ENCODE results near the gene TNFRSF25.
A peak's percentile ranks its signal among the peaks of the same experiment; 100 is the strongest.

DNA sequence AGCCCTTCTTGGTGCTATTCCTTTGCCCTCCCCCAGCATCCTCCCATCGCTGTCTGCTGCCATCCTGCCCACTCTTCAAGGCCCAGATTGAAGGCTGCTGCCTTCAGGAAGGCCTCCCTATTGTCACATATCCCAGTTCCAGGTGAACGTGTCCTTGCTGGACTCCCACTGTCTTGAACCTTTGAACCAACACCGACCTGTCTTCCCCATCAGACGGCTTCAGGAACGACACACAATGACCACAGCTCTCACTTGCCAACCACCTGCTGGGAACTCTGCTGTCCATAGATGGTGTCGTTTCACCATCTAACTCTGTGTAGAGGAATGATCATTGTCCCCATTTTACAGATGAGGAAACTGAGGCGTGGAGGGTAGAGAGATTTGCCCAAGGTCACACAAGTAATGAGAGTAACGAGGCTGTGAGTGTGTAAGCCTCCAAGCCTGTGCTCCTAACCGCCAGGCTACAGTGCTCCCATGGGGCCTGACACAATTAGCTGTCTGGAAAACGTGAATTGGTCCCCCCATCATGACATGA is 35.4 kb upstream of the TNFRSF25 start:
- TF ChIP-seq, protein P1, sequence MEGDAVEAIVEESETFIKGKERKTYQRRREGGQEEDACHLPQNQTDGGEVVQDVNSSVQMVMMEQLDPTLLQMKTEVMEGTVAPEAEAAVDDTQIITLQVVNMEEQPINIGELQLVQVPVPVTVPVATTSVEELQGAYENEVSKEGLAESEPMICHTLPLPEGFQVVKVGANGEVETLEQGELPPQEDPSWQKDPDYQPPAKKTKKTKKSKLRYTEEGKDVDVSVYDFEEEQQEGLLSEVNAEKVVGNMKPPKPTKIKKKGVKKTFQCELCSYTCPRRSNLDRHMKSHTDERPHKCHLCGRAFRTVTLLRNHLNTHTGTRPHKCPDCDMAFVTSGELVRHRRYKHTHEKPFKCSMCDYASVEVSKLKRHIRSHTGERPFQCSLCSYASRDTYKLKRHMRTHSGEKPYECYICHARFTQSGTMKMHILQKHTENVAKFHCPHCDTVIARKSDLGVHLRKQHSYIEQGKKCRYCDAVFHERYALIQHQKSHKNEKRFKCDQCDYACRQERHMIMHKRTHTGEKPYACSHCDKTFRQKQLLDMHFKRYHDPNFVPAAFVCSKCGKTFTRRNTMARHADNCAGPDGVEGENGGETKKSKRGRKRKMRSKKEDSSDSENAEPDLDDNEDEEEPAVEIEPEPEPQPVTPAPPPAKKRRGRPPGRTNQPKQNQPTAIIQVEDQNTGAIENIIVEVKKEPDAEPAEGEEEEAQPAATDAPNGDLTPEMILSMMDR (conservative IDR thresholded peaks at IDR 0.05; ENCODE audit: low read depth in 2 of 2), result peak in 1 of 2 experiments; percentile 22; a peak in 1 of 4 replicates
- TF ChIP-seq POLR2AphosphoS5 (IDR thresholded peaks at IDR 0.05; ENCODE audit: low read depth), result no peak
- no peak for TF ChIP-seq JUNB (IDR thresholded peaks at IDR 0.05; ENCODE audit: unreplicated experiment)
- TF ChIP-seq, protein P2, sequence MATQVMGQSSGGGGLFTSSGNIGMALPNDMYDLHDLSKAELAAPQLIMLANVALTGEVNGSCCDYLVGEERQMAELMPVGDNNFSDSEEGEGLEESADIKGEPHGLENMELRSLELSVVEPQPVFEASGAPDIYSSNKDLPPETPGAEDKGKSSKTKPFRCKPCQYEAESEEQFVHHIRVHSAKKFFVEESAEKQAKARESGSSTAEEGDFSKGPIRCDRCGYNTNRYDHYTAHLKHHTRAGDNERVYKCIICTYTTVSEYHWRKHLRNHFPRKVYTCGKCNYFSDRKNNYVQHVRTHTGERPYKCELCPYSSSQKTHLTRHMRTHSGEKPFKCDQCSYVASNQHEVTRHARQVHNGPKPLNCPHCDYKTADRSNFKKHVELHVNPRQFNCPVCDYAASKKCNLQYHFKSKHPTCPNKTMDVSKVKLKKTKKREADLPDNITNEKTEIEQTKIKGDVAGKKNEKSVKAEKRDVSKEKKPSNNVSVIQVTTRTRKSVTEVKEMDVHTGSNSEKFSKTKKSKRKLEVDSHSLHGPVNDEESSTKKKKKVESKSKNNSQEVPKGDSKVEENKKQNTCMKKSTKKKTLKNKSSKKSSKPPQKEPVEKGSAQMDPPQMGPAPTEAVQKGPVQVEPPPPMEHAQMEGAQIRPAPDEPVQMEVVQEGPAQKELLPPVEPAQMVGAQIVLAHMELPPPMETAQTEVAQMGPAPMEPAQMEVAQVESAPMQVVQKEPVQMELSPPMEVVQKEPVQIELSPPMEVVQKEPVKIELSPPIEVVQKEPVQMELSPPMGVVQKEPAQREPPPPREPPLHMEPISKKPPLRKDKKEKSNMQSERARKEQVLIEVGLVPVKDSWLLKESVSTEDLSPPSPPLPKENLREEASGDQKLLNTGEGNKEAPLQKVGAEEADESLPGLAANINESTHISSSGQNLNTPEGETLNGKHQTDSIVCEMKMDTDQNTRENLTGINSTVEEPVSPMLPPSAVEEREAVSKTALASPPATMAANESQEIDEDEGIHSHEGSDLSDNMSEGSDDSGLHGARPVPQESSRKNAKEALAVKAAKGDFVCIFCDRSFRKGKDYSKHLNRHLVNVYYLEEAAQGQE (IDR thresholded peaks at IDR 0.05; ENCODE audit: unreplicated experiment), result no peak
- no peak for TF ChIP-seq EZH2 (IDR thresholded peaks at IDR 0.05; ENCODE audit: low read depth, unreplicated experiment)
- TF ChIP-seq ZNF114 (CRISPR knock-in tag; IDR thresholded peaks at IDR 0.05), result no peak
- TF ChIP-seq NANOG (IDR thresholded peaks at IDR 0.05; ENCODE audit: borderline replicate concordance), result no peak
- no peak for TF ChIP-seq EZH2phosphoT487 (IDR thresholded peaks at IDR 0.05; ENCODE audit: unreplicated experiment)
- no peak for TF ChIP-seq ETS1 (IDR thresholded peaks at IDR 0.05)
- TF ChIP-seq CREB1 (CRISPR knock-in tag; IDR thresholded peaks at IDR 0.05; ENCODE audit: low read depth), result no peak

Data from GM23338 (cell line).